NK-92 (cell line): ENCODE data around the gene TMOD1.
"Not testable (repeated sequence)": the region's sequence is repeated elsewhere in the genome, so short reads cannot be mapped to it uniquely, and the experiment has no call there.

Experiments
- DNase-seq: peaks from one replicate; lab custom pipeline; 2025; ENCODE audit not compliant: unreplicated experiment; lab: John Stamatoyannopoulos, UW

TMOD1 gene

GRCh38 chr9:97501177-97501971, at the start of gene TMOD1:
Gene TMOD1 (plus strand): TSS chr9:97501666. CDS start chr9:97524189, 22,523 bp downstream.
- no peak for DNase-seq

- not testable (repeated sequence) for DNase-seq
Measured at GRCh38 chr9:97453573-97453972, 47.9 kb upstream of the TMOD1 start.

- not testable (repeated sequence) for DNase-seq
Measured at GRCh38 chr9:97456841-97457240, 44.6 kb upstream of the TMOD1 start.

GRCh38 chr9:97459326-97459725, 42.1 kb upstream of the TMOD1 start:
- DNase-seq = no peak

GRCh38 chr9:97462159-97462558, 39.3 kb upstream of the TMOD1 start:
- DNase-seq = no peak

- DNase-seq = no peak
Measured at GRCh38 chr9:97462914-97463313, 38.6 kb upstream of the TMOD1 start.

GRCh38 chr9:97468658-97469448, 32.6 kb upstream of the TMOD1 start:
- no peak for DNase-seq

- no peak for DNase-seq
Measured at GRCh38 chr9:97470076-97470475, 31.4 kb upstream of the TMOD1 start.

- no peak for DNase-seq
Measured at GRCh38 chr9:97473717-97474116, 27.7 kb upstream of the TMOD1 start.

- DNase-seq = no peak
Measured at GRCh38 chr9:97474372-97474925, 27.0 kb upstream of the TMOD1 start.

GRCh38 chr9:97475059-97475458, 26.4 kb upstream of the TMOD1 start:
- no peak for DNase-seq

- no peak for DNase-seq
Measured at GRCh38 chr9:97478301-97478981, 23.0 kb upstream of the TMOD1 start.

GRCh38 chr9:97479496-97480159, 21.8 kb upstream of the TMOD1 start:
- no peak for DNase-seq

GRCh38 chr9:97480174-97480573, 21.3 kb upstream of the TMOD1 start:
- DNase-seq = no peak

GRCh38 chr9:97480749-97481148, 20.7 kb upstream of the TMOD1 start:
- DNase-seq = no peak

- DNase-seq = no peak
Measured at GRCh38 chr9:97484134-97484533, 17.3 kb upstream of the TMOD1 start.

GRCh38 chr9:97487107-97487506, 14.4 kb upstream of the TMOD1 start:
- no peak for DNase-seq

- DNase-seq = no peak
Measured at GRCh38 chr9:97487861-97488260, 13.6 kb upstream of the TMOD1 start.

- DNase-seq = no peak
Measured at GRCh38 chr9:97491216-97491999, 10.1 kb upstream of the TMOD1 start.
